Measurements from ENCODE around the gene NECTIN3. TPM values are rescaled to one million over a fixed set of nuclear protein-coding genes. Genes with fewer than 3 reads are reported as not detected.

NECTIN3 gene
- total RNA-seq, 4 donors from 2014 or later, result 27.1 to 40.2 (median 29.1) TPM

DNA sequence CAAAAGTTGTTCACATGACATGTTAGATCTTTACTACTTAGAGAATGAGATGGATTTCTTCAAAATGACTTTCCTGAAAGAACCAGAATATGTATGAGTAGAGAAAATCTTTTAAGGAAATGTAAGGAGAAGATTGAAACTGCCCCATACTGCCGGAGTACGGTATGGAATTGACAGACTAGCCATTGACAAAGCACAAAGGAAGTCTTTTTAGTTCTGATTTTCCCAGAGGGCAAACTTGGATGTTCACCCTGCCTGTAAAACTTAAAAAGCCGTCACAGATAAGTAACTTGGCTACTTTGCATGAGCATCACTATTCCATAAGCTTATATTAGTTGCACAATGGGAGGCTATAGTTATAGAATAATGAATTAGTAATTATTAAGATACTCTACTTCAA is 93.8 kb downstream of the NECTIN3 start:
- Histone ChIP-seq H3K4me3 (no peak overlapping the region), H3K36me3 (peaks cover 0 to 14% (median 0%) of the 10 kb centered on the region in 3 donors), H3K27me3 (no peaks in the 10 kb centered on the region), H3K4me1 (no peaks in the 10 kb centered on the region), H3K9me3 (no peaks in the 10 kb centered on the region), H3K27ac (no peak overlapping the region)
- 32 to 56% methylated on average over 3 of the region's 3 CpGs for WGBS, 2 donors
- no peak for DNase-seq (ENCODE audit: low spot score in 2 of 2)
- no peak for TF ChIP-seq EP300 (IDR thresholded peaks at IDR 0.05)
- TF ChIP-seq, protein P1, sequence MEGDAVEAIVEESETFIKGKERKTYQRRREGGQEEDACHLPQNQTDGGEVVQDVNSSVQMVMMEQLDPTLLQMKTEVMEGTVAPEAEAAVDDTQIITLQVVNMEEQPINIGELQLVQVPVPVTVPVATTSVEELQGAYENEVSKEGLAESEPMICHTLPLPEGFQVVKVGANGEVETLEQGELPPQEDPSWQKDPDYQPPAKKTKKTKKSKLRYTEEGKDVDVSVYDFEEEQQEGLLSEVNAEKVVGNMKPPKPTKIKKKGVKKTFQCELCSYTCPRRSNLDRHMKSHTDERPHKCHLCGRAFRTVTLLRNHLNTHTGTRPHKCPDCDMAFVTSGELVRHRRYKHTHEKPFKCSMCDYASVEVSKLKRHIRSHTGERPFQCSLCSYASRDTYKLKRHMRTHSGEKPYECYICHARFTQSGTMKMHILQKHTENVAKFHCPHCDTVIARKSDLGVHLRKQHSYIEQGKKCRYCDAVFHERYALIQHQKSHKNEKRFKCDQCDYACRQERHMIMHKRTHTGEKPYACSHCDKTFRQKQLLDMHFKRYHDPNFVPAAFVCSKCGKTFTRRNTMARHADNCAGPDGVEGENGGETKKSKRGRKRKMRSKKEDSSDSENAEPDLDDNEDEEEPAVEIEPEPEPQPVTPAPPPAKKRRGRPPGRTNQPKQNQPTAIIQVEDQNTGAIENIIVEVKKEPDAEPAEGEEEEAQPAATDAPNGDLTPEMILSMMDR (IDR thresholded peaks at IDR 0.05), result no peak
- TF ChIP-seq POLR2A (IDR thresholded peaks at IDR 0.05), result no peak

- TF ChIP-seq POLR2A (IDR thresholded peaks at IDR 0.05) (no peak), EP300 (IDR thresholded peaks at IDR 0.05) (no peak)
- TF ChIP-seq, protein P1 (IDR thresholded peaks at IDR 0.05), result no peak
- no peaks in the 10 kb centered on the region for H3K27me3 ChIP-seq
- no peaks in the 10 kb centered on the region for H3K4me1 ChIP-seq
- peaks cover 0 to 42% (median 0%) of the 10 kb centered on the region in 3 donors for H3K36me3 ChIP-seq
- WGBS, 2 donors, result 61 to 70% methylated on average over 2 of the region's 2 CpGs
- H3K4me3 ChIP-seq, result no peak overlapping the region
- H3K27ac ChIP-seq, result no peak overlapping the region
- DNase-seq (ENCODE audit: low spot score in 2 of 2), result no peak
- H3K9me3 ChIP-seq, result no peaks in the 10 kb centered on the region
These were observed 101.8 kb downstream of the NECTIN3 start for GRCh38 chr3:111173328-111173900.

DNA sequence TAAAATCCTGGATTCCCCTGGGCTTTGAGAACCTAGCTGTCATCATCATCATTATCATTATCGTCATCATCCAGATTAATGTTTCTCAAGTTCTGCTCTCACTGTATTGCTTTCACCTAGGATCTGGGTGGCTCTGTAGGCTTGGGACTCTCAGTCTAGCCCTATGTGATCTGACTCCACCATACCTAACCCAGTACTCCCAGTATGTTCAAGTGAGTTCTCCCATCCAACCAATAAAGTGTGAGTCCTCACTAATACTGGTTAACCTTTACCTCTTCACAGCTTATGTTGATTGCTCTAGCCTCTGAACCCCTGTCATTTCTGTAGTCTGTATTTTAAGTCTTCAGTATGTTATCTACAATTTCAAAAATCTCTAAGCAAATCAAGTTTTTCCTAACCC is 102.3 kb downstream of the NECTIN3 start:
- WGBS, 2 donors, result 89 to 92% methylated on average over 1 of the region's 1 CpG

DNA sequence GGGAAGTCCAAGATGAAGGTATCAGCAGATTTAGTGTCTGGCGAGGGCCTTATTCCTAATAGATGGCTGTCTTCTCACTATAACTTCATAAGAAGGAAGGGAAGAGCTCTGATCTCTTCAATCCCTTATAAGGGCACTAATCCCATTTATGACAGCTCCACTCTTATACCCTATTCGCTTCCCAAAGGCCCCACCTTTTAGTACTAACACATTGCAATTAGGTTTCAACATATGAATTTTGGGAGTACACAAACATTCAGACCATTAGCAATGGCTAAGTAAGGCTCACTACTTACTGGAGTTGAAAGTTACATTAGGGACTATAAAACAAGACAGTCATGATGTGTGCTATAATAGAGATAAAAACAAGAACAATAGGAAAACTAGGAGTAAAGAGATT is 118.9 kb downstream of the NECTIN3 start:
- 98 to 99% methylated on average over 2 of the region's 2 CpGs for WGBS, 2 donors
- no peaks in the 10 kb centered on the region for H3K9me3 ChIP-seq

More for the DNA sequence above, 102.3 kb downstream of the NECTIN3 start:
- no peaks in the 10 kb centered on the region for H3K4me1 ChIP-seq
- no peak overlapping the region for H3K4me3 ChIP-seq
- peaks cover 0 to 44% (median 0%) of the 10 kb centered on the region in 3 donors for H3K36me3 ChIP-seq
- TF ChIP-seq EP300 (IDR thresholded peaks at IDR 0.05) (no peak), POLR2A (IDR thresholded peaks at IDR 0.05) (no peak)
- TF ChIP-seq, protein P1 (IDR thresholded peaks at IDR 0.05), result no peak
- no peaks in the 10 kb centered on the region for H3K9me3 ChIP-seq
- H3K27me3 ChIP-seq, result no peaks in the 10 kb centered on the region
- no peak for DNase-seq (ENCODE audit: low spot score in 2 of 2)
- H3K27ac ChIP-seq, result no peak overlapping the region

DNA sequence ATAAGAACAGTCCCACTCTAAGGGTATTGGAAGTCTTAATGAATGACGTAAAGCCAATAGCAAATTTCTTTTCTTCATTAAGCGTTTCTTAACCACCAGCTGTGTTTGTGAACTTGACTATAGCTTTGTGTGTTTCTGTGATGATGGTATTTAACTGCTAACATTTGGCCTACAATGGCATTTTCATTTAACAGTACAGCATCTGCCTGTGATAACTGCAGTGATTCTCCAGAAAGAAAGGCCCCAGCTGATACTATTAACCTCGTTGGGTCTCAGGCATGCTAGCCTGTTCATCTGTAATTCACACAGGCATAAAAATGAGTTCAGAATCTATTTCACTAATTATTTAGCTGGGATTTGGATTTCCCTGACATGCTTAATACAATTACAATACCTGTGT is 121.9 kb downstream of the NECTIN3 start:
- Histone ChIP-seq H3K36me3 (peaks cover 0 to 44% (median 0%) of the 10 kb centered on the region in 3 donors), H3K4me3 (no peak overlapping the region), H3K27me3 (no peaks in the 10 kb centered on the region), H3K4me1 (no peaks in the 10 kb centered on the region), H3K27ac (no peak overlapping the region), H3K9me3 (no peaks in the 10 kb centered on the region)
- no peak for DNase-seq (ENCODE audit: low spot score in 2 of 2)
- WGBS, 2 donors, result 57 to 67% methylated on average over 3 of the region's 3 CpGs
- TF ChIP-seq POLR2A (IDR thresholded peaks at IDR 0.05), result no peak
- TF ChIP-seq, protein P1 (IDR thresholded peaks at IDR 0.05), result no peak
- TF ChIP-seq EP300 (IDR thresholded peaks at IDR 0.05), result no peak

More for the DNA sequence above, 118.9 kb downstream of the NECTIN3 start:
- Histone ChIP-seq H3K27me3 (no peaks in the 10 kb centered on the region), H3K4me1 (no peaks in the 10 kb centered on the region), H3K4me3 (no peak overlapping the region), H3K27ac (no peak overlapping the region), H3K36me3 (peaks cover 0 to 36% (median 0%) of the 10 kb centered on the region in 3 donors)
- TF ChIP-seq POLR2A (IDR thresholded peaks at IDR 0.05), result no peak
- TF ChIP-seq, protein P1 (IDR thresholded peaks at IDR 0.05), result no peak
- TF ChIP-seq EP300 (IDR thresholded peaks at IDR 0.05), result no peak
- DNase-seq (ENCODE audit: low spot score in 2 of 2), result no peak

All from tibial nerve (tissue), 4 donors.